ENCODE data around the gene PCED1A.

DNA sequence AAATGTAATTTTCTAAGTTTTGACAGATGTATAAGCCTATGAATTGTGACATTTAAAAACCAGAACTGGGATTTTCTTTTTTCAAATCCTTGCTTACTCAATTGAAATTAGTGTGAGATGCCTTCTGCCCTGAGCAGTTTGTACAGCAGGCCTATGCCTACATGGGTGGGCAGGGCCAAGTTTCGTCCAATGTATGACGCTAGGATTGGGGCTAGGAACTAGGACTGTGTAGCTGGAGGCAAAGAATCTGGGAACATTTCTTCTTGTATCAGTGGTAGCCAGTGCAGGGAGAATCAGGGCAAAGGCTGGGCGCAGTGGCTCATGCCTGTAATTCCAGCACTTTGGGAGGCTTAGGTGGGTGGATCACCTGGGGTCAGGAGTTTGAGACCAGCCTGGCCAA lies 28.9 kb upstream of the PCED1A start:
- TF ChIP-seq NCOA5 (CRISPR knock-in tag; IDR thresholded peaks at IDR 0.05) (no peak), ZSCAN25 (CRISPR knock-in tag; IDR thresholded peaks at IDR 0.05) (no peak), TAF1 (CRISPR knock-in tag; IDR thresholded peaks at IDR 0.05) (no peak), ZNF841 (CRISPR knock-in tag; IDR thresholded peaks at IDR 0.05; ENCODE audit: borderline replicate concordance) (no peak)
- TF ChIP-seq, protein P1, sequence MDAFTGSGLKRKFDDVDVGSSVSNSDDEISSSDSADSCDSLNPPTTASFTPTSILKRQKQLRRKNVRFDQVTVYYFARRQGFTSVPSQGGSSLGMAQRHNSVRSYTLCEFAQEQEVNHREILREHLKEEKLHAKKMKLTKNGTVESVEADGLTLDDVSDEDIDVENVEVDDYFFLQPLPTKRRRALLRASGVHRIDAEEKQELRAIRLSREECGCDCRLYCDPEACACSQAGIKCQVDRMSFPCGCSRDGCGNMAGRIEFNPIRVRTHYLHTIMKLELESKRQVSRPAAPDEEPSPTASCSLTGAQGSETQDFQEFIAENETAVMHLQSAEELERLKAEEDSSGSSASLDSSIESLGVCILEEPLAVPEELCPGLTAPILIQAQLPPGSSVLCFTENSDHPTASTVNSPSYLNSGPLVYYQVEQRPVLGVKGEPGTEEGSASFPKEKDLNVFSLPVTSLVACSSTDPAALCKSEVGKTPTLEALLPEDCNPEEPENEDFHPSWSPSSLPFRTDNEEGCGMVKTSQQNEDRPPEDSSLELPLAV (CRISPR knock-in tag; conservative IDR thresholded peaks at IDR 0.05; ENCODE audit: low read depth), result no peak
- TF ChIP-seq, protein P2, sequence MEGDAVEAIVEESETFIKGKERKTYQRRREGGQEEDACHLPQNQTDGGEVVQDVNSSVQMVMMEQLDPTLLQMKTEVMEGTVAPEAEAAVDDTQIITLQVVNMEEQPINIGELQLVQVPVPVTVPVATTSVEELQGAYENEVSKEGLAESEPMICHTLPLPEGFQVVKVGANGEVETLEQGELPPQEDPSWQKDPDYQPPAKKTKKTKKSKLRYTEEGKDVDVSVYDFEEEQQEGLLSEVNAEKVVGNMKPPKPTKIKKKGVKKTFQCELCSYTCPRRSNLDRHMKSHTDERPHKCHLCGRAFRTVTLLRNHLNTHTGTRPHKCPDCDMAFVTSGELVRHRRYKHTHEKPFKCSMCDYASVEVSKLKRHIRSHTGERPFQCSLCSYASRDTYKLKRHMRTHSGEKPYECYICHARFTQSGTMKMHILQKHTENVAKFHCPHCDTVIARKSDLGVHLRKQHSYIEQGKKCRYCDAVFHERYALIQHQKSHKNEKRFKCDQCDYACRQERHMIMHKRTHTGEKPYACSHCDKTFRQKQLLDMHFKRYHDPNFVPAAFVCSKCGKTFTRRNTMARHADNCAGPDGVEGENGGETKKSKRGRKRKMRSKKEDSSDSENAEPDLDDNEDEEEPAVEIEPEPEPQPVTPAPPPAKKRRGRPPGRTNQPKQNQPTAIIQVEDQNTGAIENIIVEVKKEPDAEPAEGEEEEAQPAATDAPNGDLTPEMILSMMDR (CRISPR knock-in tag; IDR thresholded peaks at IDR 0.05), result no peak

All from HepG2 (cell line).